H1 (cell line): ENCODE data around the gene RIPPLY3.

Experiments
- CHD2 ChIP-seq: IDR thresholded peaks from 2 replicates; pipeline ENCODE4 v1.6.1; 2012; ENCODE audit warnings: low read length, improper control_type of control experiment
- CTCF ChIP-seq, 3 experiments: IDR thresholded peaks; 1 replicate in 2 of 3; 2 replicates in 1 of 3; pipeline versions ENCODE4 v1.5.1 to v1.6.1; 2011; ENCODE audit warnings: low read length in 3 of 3, mild to moderate bottlenecking in 3 of 3, inconsistent platforms in 2 of 3, low read depth in 1 of 3, moderate library complexity in 1 of 3; ENCODE audit not compliant: insufficient read depth in 1 of 3; ENCODE audit errors: control extremely low read depth in 1 of 3
- GABPA ChIP-seq: IDR thresholded peaks from 2 replicates; pipeline ENCODE4 v1.6.1; 2011; ENCODE audit warnings: mild to moderate bottlenecking, low read length, moderate library complexity, borderline replicate concordance; ENCODE audit not compliant: insufficient read depth
- KDM5A ChIP-seq: fragments of 200-600 bp; IDR thresholded peaks from 2 replicates; pipeline ENCODE4 v1.7.1; 2012; ENCODE audit warnings: mild to moderate bottlenecking, low read length, inconsistent platforms, mixed read lengths
- MAX ChIP-seq: IDR thresholded peaks from 2 replicates; pipeline ENCODE4 v1.6.1; 2012; ENCODE audit warnings: inconsistent platforms
- RXRA ChIP-seq: IDR thresholded peaks from 2 replicates; pipeline ENCODE4 v1.6.1; 2011; ENCODE audit warnings: low read depth, mild to moderate bottlenecking, low read length, moderate library complexity; ENCODE audit not compliant: insufficient read depth
- TEAD4 ChIP-seq: IDR thresholded peaks from 2 replicates; pipeline ENCODE4 v1.6.1; 2012; ENCODE audit warnings: low read depth, low read length, inconsistent platforms, mixed read lengths
- USF2 ChIP-seq: IDR thresholded peaks from 2 replicates; pipeline ENCODE4 v1.6.1; 2011; ENCODE audit warnings: low read length, improper control_type of control experiment

DNA sequence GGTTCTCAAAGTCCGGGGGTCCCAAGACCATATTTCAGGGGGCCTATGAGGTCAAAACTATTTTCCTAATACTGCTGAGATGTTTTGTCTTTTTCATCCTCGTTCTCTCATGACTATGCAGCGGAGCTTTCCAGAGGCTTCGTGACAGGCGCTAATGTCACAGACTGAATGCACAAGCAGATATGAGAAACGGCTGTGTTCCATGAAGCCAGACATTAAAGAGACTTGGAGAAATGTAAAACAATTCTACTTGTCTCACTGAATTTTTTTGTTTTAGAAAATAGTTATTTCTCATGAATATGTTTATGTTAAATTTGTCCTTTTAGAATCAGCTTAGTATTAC, 56.1 kb downstream of the RIPPLY3 start:
- TF ChIP-seq KDM5A (no peak), MAX (no peak), CHD2 (no peak), GABPA (no peak), CTCF (IDR thresholded peaks at IDR 0.05; ENCODE audit: control extremely low read depth in 1 of 3, insufficient read depth in 1 of 3, low read depth in 1 of 3, low read length in 3 of 3) (no peak), TEAD4 (no peak), RXRA (no peak), USF2 (no peak)
